Breast epithelium (tissue), 4 donors: ENCODE results near the gene ZMIZ1. TPM values are rescaled to one million over a fixed set of nuclear protein-coding genes. Genes with fewer than 3 reads are reported as not detected.

ENCODE experiments used
- DNase-seq, 2 donors: peaks; one replicate each; pipeline ENCODE4 v3.0.0-alpha.2; 2019; ENCODE audit warnings: low spot score in 2 of 2
- H3K27ac ChIP-seq, 2 donors: fragments of 200-600 bp; sonication (generic) in 1 of 2; one replicate each; pipeline ENCODE4 v1.5.1; 2016 to 2019; ENCODE audit warnings: mild to moderate bottlenecking in 1 of 2
- H3K27me3 ChIP-seq, 2 donors: fragments of 200-600 bp; sonication (generic) in 1 of 2; one replicate each; pipeline versions ENCODE4 v1.5.1 to v1.6.0; 2017 to 2019; ENCODE audit warnings: control low read depth in 1 of 2, mild to moderate bottlenecking in 1 of 2
- H3K36me3 ChIP-seq: fragments of 200-600 bp; one replicate; pipeline ENCODE4 v1.5.1; 2019
- H3K4me1 ChIP-seq, 2 donors: fragments of 200-600 bp; sonication (generic); one replicate each; pipeline ENCODE4 v1.5.1; 2016 to 2019; ENCODE audit warnings: control low read depth in 1 of 2
- H3K4me3 ChIP-seq, 3 donors: fragments of 200-600 bp; sonication (generic); 1 replicate in 2 of 3; 2 replicates in 1 of 3; pipeline ENCODE4 v1.5.1; 2016 to 2019; ENCODE audit warnings: mild to moderate bottlenecking in 3 of 3, moderate library complexity in 2 of 3
- H3K9me3 ChIP-seq, 2 donors: fragments of 200-600 bp; sonication (generic) in 1 of 2; one replicate each; pipeline ENCODE4 v1.5.1; 2016 to 2019; ENCODE audit warnings: control low read depth in 1 of 2
- CTCF ChIP-seq, 3 donors: fragments of 450-650 bp; IDR thresholded peaks; one replicate each; pipeline ENCODE4 v1.5.1; 2016 to 2017; ENCODE audit warnings: antibody characterized with exemption in 3 of 3, mild to moderate bottlenecking in 3 of 3, moderate library complexity in 3 of 3
- POLR2A ChIP-seq: fragments of 450-650 bp; IDR thresholded peaks from one replicate; pipeline ENCODE4 v1.6.1; 2016; ENCODE audit warnings: antibody characterized with exemption, mild to moderate bottlenecking, moderate library complexity
- POLR2AphosphoS5 ChIP-seq, 3 donors: sonication (generic); formaldehyde crosslinking; IDR thresholded peaks; one replicate each; pipeline ENCODE4 v1.6.1; 2017; ENCODE audit warnings: antibody characterized with exemption in 3 of 3
- intact Hi-C: fragments of 100-400 bp; cut with DNase I; formaldehyde crosslinking; loops from one replicate; pipeline ENCODE4 v1.15.1; 2023; ENCODE audit warnings: low total_unique reads
- total RNA-seq, 3 donors: library from RNA; depleted of rRNA; stranded (reverse); fragments of >200 nt; gene quantifications; one replicate each; pipeline ENCODE4 v1.1.0, GENCODE V29; 2016

ZMIZ1 gene
- total RNA-seq, 3 donors from 2014 or later, result 34.4 to 63.7 (median 39.8) TPM

- Histone ChIP-seq H3K36me3 (no peaks in the 10 kb centered on the region), H3K27ac (no peak overlapping the region), H3K4me3 (no peak overlapping the region), H3K4me1 (no peaks in the 10 kb centered on the region), H3K9me3 (no peaks in the 10 kb centered on the region), H3K27me3 (no peaks in the 10 kb centered on the region)
- no peak for TF ChIP-seq POLR2A
- no peak for TF ChIP-seq CTCF (IDR thresholded peaks at IDR 0.05)
- TF ChIP-seq POLR2AphosphoS5 (IDR thresholded peaks at IDR 0.05), result no peak
- DNase-seq, result no peak
- intact Hi-C loops, result no loop called here
Observed at GRCh38 chr10:79319115-79319771, 250.5 kb downstream of the ZMIZ1 start.

GRCh38 chr10:79320316-79320715 is 251.6 kb downstream of the ZMIZ1 start:
- H3K9me3 ChIP-seq, result no peaks in the 10 kb centered on the region
- H3K4me1 ChIP-seq, result no peaks in the 10 kb centered on the region
- intact Hi-C loops, result no loop called here
- no peak overlapping the region for H3K4me3 ChIP-seq
- DNase-seq, result no peak
- H3K36me3 ChIP-seq, result no peaks in the 10 kb centered on the region
- H3K27me3 ChIP-seq, result no peaks in the 10 kb centered on the region
- TF ChIP-seq POLR2AphosphoS5 (IDR thresholded peaks at IDR 0.05), result no peak
- TF ChIP-seq CTCF (IDR thresholded peaks at IDR 0.05), result no peak
- no peak for TF ChIP-seq POLR2A
- no peak overlapping the region for H3K27ac ChIP-seq

- Histone ChIP-seq H3K36me3 (no peaks in the 10 kb centered on the region), H3K4me3 (no peak overlapping the region), H3K4me1 (no peaks in the 10 kb centered on the region), H3K27me3 (no peaks in the 10 kb centered on the region), H3K9me3 (no peaks in the 10 kb centered on the region), H3K27ac (no peak overlapping the region)
- no peak for DNase-seq
- no peak for TF ChIP-seq CTCF (IDR thresholded peaks at IDR 0.05)
- no peak for TF ChIP-seq POLR2AphosphoS5 (IDR thresholded peaks at IDR 0.05)
- no peak for TF ChIP-seq POLR2A
- intact Hi-C loops, result no loop called here
Observed at GRCh38 chr10:79320820-79321493, 252.2 kb downstream of the ZMIZ1 start.

GRCh38 chr10:79321494-79321882 is 252.7 kb downstream of the ZMIZ1 start:
- no peaks in the 10 kb centered on the region for H3K4me1 ChIP-seq
- no peak for DNase-seq
- no peak overlapping the region for H3K27ac ChIP-seq
- H3K27me3 ChIP-seq, result no peaks in the 10 kb centered on the region
- no peaks in the 10 kb centered on the region for H3K9me3 ChIP-seq
- TF ChIP-seq CTCF (IDR thresholded peaks at IDR 0.05), result no peak
- TF ChIP-seq POLR2AphosphoS5 (IDR thresholded peaks at IDR 0.05), result no peak
- TF ChIP-seq POLR2A, result no peak
- H3K36me3 ChIP-seq, result no peaks in the 10 kb centered on the region
- H3K4me3 ChIP-seq, result no peak overlapping the region
- intact Hi-C loops, result no loop called here

- TF ChIP-seq POLR2AphosphoS5 (IDR thresholded peaks at IDR 0.05) (no peak), POLR2A (no peak), CTCF (IDR thresholded peaks at IDR 0.05) (no peak)
- H3K27me3 ChIP-seq, result no peaks in the 10 kb centered on the region
- no peaks in the 10 kb centered on the region for H3K9me3 ChIP-seq
- DNase-seq, result no peak
- no peak overlapping the region for H3K4me3 ChIP-seq
- no peaks in the 10 kb centered on the region for H3K4me1 ChIP-seq
- H3K36me3 ChIP-seq, result no peaks in the 10 kb centered on the region
- intact Hi-C loops, result no loop called here
- H3K27ac ChIP-seq, result no peak overlapping the region
Observed at GRCh38 chr10:79321951-79322350, 253.2 kb downstream of the ZMIZ1 start.
